GM13976 (cell line): ENCODE results near the gene PIM2.

ENCODE experiments used
- DNase-seq: peaks from one replicate; pipeline ENCODE4 v3.0.0; 2012; ENCODE audit warnings: low spot score
- CTCF ChIP-seq: IDR thresholded peaks from 2 replicates; pipeline ENCODE4 v1.5.1; 2012; ENCODE audit warnings: borderline replicate concordance, mild to moderate bottlenecking; ENCODE audit not compliant: insufficient read depth; ENCODE audit errors: extremely low read depth, missing control alignments, control extremely low read depth
- in situ Hi-C: fragments of 300-500 bp; cut with MboI; formaldehyde crosslinking; loops from one replicate; pipeline ENCODE4 v1.12.0; 2022; ENCODE audit warnings: low sequenced_read_pairs, mixed read lengths, inconsistent platforms; ENCODE audit not compliant: unreplicated experiment

PIM2 gene

GRCh38 chrX:48918643-48919340 is at the start of gene PIM2:
Gene PIM2 (minus strand): TSS chrX:48919024. CDS start chrX:48918834, 190 bp downstream.
- no peak for TF ChIP-seq CTCF
- peak; percentile 90 for DNase-seq
- in situ Hi-C loops: no loop called here

GRCh38 chrX:48968377-48968776 is 49.6 kb upstream of the PIM2 start:
- DNase-seq: no peak
- TF ChIP-seq CTCF: no peak
- in situ Hi-C loops: no loop called here

GRCh38 chrX:48966796-48967579 is 48.2 kb upstream of the PIM2 start:
- TF ChIP-seq CTCF: no peak
- in situ Hi-C loops: no loop called here
- DNase-seq: no peak

- TF ChIP-seq CTCF: no peak
- in situ Hi-C loops: no loop called here
- DNase-seq: no peak
These were observed 47.1 kb upstream of the PIM2 start for GRCh38 chrX:48965959-48966358.

GRCh38 chrX:48961585-48962091 is 42.8 kb upstream of the PIM2 start:
- DNase-seq: no peak
- no peak for TF ChIP-seq CTCF
- in situ Hi-C loops: no loop called here

- no peak for TF ChIP-seq CTCF
- in situ Hi-C loops: no loop called here
- DNase-seq: no peak
These were observed 41.5 kb upstream of the PIM2 start for GRCh38 chrX:48960291-48960690.
